Stimulated activated CD4-positive, alpha-beta T cell treated with anti-CD3 and anti-CD28 coated beads, TNF-alpha, amount 100 ng/mL, for 24 hours (primary cell): ENCODE results near the gene MTF1.

Experiments
- DNase-seq, 3 experiments: peaks; one replicate each; pipeline ENCODE4 v3.0.0-alpha.2; 2020; ENCODE audit warnings: low read depth in 3 of 3

The MTF1 gene

GRCh38 chr1:37828410-37829074 is 30.9 kb downstream of the MTF1 start:
- no peak for DNase-seq

- DNase-seq: no peak
Observed at GRCh38 chr1:37825506-37825905, 33.9 kb downstream of the MTF1 start.

DNA sequence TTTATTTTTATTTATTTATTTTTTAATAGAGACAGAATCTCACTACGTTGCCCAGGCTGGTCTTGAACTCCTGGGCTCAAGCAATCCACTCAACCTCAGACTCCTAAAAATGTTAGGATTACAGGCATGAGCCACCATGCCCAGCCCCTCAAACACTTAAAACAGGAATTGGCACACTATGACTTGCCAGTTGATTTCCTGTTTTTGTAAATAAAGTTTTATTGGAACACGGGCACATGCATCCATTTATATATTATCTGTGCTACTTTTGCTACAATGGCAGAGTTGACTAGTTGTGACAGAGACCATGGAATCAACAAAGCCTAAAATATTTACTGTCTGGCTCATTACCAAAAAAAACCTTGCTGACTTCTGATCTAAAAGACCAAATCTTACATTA is 35.4 kb downstream of the MTF1 start:
- no peak for DNase-seq

- DNase-seq: no peak
Observed at GRCh38 chr1:37822906-37823815, 36.2 kb downstream of the MTF1 start.

GRCh38 chr1:37821481-37821880 is 37.9 kb downstream of the MTF1 start:
- DNase-seq: no peak

GRCh38 chr1:37817481-37817880 is 41.9 kb downstream of the MTF1 start:
- no peak for DNase-seq

DNA sequence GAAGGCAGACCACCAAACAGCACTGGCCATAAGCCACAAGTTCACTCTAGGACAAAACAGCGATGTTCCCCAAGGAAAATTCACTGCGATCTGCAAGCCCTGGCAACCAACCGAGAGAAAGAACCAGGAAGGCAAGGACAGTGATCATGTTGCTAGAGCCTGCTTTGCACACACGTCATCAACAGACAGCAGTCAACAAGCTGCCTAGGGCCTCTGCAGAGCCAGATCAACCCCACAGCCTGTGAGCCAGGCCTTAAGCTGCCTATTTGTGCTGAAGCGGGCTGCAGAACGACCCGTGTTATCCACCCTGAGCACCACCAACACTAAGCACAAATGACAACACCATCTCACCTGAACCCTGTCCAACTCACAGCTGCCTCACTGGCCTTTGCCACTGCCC is 45.1 kb downstream of the MTF1 start:
- no peak for DNase-seq

DNA sequence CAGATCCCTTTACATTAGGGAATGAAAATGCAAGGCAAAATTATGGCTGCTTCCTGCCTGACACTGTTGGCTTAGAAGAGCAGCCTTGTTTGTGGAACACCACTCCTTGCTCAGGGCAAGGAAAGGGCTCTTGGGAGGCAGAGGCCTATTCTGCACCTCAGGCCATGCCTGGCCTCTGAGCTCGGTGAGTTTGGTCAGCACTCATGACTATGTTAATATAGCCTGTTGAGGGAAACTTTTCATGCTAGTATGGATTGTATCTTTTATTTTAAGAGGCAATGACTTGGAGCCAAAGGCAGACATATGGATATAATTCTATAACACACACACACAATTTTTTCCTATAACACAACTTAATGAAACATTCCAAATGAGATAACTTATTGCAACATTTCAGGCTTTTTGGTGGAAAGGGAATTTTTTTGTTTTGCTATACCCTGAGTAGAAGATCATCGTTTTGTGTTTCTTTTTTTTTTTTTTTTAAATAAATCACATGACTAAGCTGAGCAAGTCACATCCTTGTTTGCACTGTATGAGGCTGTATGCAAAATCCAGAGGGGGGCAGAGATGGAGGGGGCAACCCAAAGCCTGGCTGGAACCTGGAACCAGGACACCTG is 45.8 kb downstream of the MTF1 start:
- DNase-seq: no peak

GRCh38 chr1:37811027-37811655 is 48.3 kb downstream of the MTF1 start:
- DNase-seq: peak; percentile 35 to 58 (median 39)

DNA sequence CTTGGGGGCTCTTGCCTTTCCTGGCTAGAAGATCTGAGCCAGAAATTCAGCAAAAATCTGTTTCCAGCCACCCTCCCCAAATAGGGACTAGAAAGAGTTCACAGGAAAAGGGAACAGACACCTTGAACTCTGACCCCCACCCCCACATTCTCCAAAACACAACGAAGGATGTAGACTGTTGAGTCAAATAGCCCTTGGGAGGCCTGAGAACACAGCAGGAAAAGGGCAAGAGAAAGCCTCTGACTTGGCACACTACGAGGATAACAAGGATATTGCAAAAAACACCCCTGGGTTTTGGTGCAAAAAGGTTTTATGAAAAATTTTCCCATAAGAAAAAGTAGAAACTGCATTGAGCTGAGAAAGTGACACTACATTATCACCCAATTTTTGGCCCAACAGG is 49.5 kb downstream of the MTF1 start:
- DNase-seq: no peak

GRCh38 chr1:37808369-37809319 is 50.7 kb downstream of the MTF1 start:
- peak in 1 of 3 experiments; percentile 45 for DNase-seq

DNA sequence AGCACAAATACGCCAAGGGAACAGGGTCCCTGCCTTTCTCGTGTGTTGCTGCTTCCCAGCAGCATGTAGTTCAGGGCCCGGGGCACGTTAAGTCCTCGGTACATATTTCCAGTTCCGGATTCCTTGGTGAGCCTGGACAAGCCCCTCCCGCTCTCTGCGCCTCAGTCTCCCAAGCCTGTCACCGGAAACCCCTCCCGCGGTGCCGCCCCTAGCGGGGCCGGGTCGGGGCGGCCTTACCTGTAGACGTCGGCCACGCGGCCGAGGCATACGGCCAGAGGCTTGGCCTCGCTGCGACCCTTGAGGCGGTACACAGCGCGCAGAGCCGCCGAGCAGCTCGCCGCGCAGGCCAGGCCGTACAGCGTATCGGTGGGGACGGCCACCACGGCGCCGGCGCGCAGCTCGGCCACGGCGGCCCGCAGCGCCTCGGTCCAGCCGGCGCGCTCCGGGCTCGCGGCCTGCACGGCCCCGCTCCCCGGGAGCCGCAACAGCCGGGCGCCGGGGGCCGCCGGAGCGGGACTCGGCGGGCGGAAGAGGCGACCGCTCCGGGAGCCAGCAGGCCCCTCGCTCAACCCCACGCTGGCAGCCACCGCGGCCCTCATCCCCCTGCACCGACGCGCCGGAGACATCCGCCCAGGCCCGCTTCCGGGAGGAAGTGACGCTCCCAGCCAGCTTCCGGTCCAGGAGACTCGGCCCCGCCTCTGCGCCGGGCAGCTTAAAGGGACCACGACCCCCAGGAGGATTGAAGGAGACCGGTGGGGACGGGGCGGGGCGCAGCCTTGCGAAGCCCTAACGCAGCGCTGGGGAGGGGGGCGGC is 51.6 kb downstream of the MTF1 start, which contains the start of the genes C1orf122 and YRDC:
C1orf122 (plus strand) TSS at position 236 of the 814 bp plus-strand sequence. CDS start 615 bp downstream, outside the sequence.
YRDC (minus strand) TSS at position 654 of the 814 bp plus-strand sequence; CDS start at position 626, 28 bp downstream.
- peak; percentile 89 to 94 (median 90) for DNase-seq

DNA sequence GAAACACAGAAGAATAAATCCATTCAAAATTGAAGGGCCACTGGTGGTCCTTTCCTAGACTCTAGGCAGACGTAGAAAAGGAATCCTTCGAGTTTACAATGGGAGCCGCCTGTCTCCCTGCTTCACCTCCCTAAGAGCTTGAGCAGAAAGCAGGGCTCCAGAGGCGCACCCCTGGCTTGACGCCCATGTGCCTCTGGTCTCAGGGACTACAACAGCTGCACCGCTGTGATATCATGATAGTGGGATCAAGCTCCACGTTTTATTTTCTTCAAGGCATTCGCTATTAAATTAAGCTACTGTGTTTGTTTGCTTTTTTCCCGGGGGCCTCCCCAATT is 52.2 kb downstream of the MTF1 start:
- no peak for DNase-seq

GRCh38 chr1:37802439-37802838 is 57.0 kb downstream of the MTF1 start:
- no peak for DNase-seq

- DNase-seq: no peak
Observed at GRCh38 chr1:37797750-37798345, 61.5 kb downstream of the MTF1 start.

DNA sequence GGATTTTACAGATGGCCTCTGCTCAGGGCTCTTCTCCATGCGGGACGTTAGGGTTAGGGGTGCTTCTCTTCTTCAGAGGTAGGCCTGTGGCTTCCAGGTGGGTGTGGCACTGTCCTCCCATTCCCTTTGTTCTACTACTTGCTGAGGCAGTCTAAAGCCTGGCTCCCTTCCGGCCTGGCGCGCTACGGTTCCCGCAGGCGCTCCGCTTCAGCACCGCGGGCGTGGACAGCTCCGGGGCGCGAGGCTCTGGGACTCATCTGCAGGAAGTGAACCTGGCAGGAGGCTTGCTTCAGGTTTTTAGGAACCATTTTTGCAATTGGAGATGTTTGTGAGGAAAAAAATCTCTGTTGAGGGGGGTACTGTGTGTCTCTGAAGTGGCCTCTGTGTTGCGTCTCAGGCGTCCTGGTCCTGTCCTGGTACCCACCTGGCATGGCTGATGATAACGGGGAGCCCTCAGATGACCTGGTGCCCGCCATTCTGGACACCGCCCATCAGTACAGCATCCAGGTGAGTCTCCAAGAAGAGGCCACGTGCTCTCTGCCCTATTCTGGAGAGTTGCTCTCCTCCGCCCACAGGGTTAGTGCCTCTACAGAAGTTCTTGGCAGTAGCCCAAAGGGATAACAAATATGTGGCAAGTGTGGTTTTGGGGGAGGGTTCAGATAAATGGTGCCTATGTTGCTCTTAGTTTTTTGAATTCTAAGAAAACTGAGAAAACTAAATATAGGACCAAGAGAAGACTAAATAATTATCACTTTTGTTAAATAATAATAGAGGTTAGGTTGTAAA is 63.9 kb downstream of the MTF1 start:
- peak in 1 of 3 experiments; percentile 48 for DNase-seq

DNA sequence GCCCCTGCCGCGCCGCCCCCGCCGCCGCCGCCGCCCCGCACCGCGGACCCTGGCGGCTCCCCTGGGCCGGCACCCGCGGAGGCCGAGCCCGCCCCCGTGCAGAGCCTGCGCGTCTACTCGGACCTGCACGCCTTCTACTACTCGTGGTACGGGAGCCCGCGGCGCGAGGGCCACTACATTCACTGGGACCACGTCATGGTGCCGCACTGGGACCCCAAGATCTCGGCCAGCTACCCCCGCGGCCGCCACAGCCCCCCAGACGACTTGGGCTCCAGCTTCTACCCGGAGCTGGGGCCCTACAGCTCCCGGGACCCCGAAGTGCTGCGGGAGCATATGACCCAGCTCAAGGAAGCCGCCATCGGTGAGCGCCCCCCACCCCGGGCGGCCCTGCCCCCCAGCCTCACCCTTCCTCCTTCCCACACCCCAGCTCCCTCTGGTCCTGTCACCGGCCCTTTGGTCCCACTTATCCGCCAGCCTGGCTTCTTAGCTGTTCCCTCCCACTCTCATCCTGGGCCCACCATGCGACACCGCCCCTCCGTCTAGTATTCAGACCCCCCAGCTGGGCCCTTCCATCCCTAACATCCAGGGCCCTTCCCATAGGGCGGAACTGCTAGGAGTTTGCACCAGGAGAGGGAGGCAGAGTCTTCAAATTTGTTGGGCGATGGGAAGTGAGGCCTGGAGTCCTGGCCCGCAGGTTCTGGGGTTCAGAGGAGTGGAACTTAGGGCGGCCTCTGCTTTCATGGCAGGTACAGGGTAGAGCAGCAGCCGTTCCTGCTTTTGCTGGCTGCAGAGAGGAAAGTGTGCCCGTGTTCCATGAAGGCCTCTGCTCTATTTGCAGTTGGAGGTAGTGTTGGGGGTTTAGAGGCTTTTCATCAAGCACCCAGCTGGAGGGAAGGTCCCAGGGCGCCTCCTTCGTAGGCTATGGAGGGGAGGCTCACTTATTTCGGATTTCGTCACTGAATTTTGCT is 64.7 kb downstream of the MTF1 start:
- DNase-seq: no peak
